Ishikawa (cell line): Measurements from ENCODE around the gene TMEM181.

Experiments used
- CEBPB ChIP-seq: IDR thresholded peaks from 2 replicates; pipeline ENCODE4 v1.6.1; 2012
- CREB1 ChIP-seq: IDR thresholded peaks from 2 replicates; pipeline ENCODE4 v1.6.1; 2012; ENCODE audit warnings: low read depth
- EGR1 ChIP-seq: IDR thresholded peaks from 2 replicates; pipeline ENCODE4 v1.6.1; 2012
- EP300 ChIP-seq: IDR thresholded peaks from 2 replicates; pipeline ENCODE4 v1.6.1; 2012; ENCODE audit warnings: borderline replicate concordance
- FOXM1 ChIP-seq: IDR thresholded peaks from 2 replicates; pipeline ENCODE4 v1.6.1; 2012; ENCODE audit warnings: low read depth, borderline replicate concordance
- MAX ChIP-seq: IDR thresholded peaks from 2 replicates; pipeline ENCODE4 v1.6.1; 2012
- NFIC ChIP-seq: IDR thresholded peaks from 2 replicates; pipeline ENCODE4 v1.6.1; 2012
- RAD21 ChIP-seq: IDR thresholded peaks from 2 replicates; pipeline ENCODE4 v1.6.1; 2012; ENCODE audit warnings: low read depth
- REST ChIP-seq: IDR thresholded peaks from 2 replicates; pipeline ENCODE4 v1.6.1; 2012; ENCODE audit warnings: low read depth, mild to moderate bottlenecking
- TAF1 ChIP-seq: IDR thresholded peaks from 2 replicates; pipeline ENCODE4 v1.6.1; 2012; ENCODE audit warnings: low read depth, mild to moderate bottlenecking
- TCF12 ChIP-seq: IDR thresholded peaks from 2 replicates; pipeline ENCODE4 v1.6.1; 2012; ENCODE audit warnings: low read depth
- TEAD4 ChIP-seq: IDR thresholded peaks from 2 replicates; pipeline ENCODE4 v1.6.1; 2012
- USF1 ChIP-seq: IDR thresholded peaks from 2 replicates; pipeline ENCODE4 v1.6.1; 2012
- YY1 ChIP-seq: IDR thresholded peaks from 2 replicates; pipeline ENCODE4 v1.6.1; 2012; ENCODE audit warnings: low read depth
- ZBTB7A ChIP-seq: IDR thresholded peaks from 2 replicates; pipeline ENCODE4 v1.6.1; 2012; ENCODE audit warnings: low read depth

The TMEM181 gene

GRCh38 chr6:158680015-158680414, 120.1 kb downstream of the TMEM181 start:
- TF ChIP-seq MAX, result no peak

GRCh38 chr6:158680481-158680880, 120.6 kb downstream of the TMEM181 start:
- TF ChIP-seq MAX (no peak), EP300 (no peak), CREB1 (no peak), YY1 (no peak), TCF12 (no peak), NFIC (no peak), RAD21 (no peak), TAF1 (no peak), REST (no peak), ZBTB7A (no peak), TEAD4 (no peak), EGR1 (no peak), FOXM1 (no peak), USF1 (no peak), CEBPB (no peak)

DNA sequence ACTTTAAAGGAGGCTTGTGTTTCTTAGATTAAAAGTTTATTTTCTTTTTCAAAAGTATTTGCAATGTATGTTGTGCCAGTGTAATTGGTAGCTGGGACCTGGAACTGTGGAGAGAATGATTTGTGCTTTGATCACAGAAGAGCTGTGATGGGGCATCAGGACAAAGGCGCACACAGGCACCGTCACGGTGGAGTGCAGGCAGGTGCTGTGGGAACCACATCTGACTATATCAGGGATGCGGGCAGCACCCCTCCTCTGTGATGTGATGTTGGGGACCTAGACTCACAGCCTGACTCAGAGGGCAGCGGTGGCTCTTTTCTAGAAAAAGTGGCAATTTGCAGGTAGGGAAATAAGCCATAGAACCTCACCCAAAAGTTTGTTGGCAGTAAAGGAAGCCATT, 124.4 kb downstream of the TMEM181 start:
- no peak for TF ChIP-seq YY1
- TF ChIP-seq ZBTB7A, result no peak
- no peak for TF ChIP-seq FOXM1
- TF ChIP-seq EP300, result no peak
- TF ChIP-seq REST, result no peak
- TF ChIP-seq MAX, result no peak
- TF ChIP-seq USF1, result no peak
- no peak for TF ChIP-seq TCF12
- no peak for TF ChIP-seq CEBPB
- no peak for TF ChIP-seq TAF1
- no peak for TF ChIP-seq EGR1
- no peak for TF ChIP-seq TEAD4
- TF ChIP-seq CREB1, result no peak

GRCh38 chr6:158684745-158685324, 124.9 kb downstream of the TMEM181 start:
- TF ChIP-seq NFIC (no peak), TEAD4 (no peak), TCF12 (no peak), FOXM1 (no peak), TAF1 (no peak), ZBTB7A (no peak), USF1 (no peak), CREB1 (no peak), EGR1 (no peak)
